ENCODE results near the gene NUP153. TPM values are rescaled to one million over a fixed set of nuclear protein-coding genes. Genes with fewer than 3 reads are reported as not detected.
"Not testable (repeated sequence)": the region's sequence is repeated elsewhere in the genome, so short reads cannot be mapped to it uniquely, and the experiment has no call there.

NUP153 gene
- total RNA-seq, 4 donors from 2014 or later = 28.4 to 32.8 (median 31.5) TPM

DNA sequence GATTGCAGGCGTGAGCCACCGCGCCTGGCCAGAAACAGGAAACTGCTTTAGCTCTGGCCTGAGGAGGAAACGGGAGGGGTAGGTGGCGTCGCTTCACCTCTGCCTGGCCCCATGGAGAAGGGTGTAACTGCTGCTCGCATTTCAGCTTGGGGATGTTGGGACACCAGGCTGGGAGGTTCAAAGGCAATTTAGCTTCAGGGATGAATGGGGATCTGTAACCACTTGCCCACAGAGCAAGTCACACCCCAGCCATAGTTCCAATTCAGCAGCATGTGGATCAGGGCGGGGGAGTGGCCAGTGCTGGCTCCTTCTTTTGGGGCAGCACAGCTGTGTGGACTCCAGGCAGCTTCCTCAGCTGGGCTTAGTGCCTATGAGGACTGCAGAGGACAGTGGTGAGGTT is 34.8 kb upstream of the NUP153 start:
- H3K9me3 ChIP-seq = peaks cover 0 to 25% (median 19%) of the 10 kb centered on the region in 4 donors
- no peaks in the 10 kb centered on the region for H3K36me3 ChIP-seq
- intact Hi-C loops (cut with DNase I) = no loop called here
- no peak for DNase-seq (ENCODE audit: extremely low spot score)
- 84% methylated on average over 8 of the region's 8 CpGs for WGBS
- TF ChIP-seq POLR2AphosphoS5 (IDR thresholded peaks at IDR 0.05) (no peak), EP300 (IDR thresholded peaks at IDR 0.05) (no peak), POLR2A (IDR thresholded peaks at IDR 0.05; ENCODE audit: low read depth) (no peak)
- TF ChIP-seq, protein P1, sequence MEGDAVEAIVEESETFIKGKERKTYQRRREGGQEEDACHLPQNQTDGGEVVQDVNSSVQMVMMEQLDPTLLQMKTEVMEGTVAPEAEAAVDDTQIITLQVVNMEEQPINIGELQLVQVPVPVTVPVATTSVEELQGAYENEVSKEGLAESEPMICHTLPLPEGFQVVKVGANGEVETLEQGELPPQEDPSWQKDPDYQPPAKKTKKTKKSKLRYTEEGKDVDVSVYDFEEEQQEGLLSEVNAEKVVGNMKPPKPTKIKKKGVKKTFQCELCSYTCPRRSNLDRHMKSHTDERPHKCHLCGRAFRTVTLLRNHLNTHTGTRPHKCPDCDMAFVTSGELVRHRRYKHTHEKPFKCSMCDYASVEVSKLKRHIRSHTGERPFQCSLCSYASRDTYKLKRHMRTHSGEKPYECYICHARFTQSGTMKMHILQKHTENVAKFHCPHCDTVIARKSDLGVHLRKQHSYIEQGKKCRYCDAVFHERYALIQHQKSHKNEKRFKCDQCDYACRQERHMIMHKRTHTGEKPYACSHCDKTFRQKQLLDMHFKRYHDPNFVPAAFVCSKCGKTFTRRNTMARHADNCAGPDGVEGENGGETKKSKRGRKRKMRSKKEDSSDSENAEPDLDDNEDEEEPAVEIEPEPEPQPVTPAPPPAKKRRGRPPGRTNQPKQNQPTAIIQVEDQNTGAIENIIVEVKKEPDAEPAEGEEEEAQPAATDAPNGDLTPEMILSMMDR (IDR thresholded peaks at IDR 0.05) = no peak
- no peak overlapping the region for H3K27ac ChIP-seq (replicated peaks in 1 of 4)
- H3K4me3 ChIP-seq = no peak overlapping the region
- H3K4me1 ChIP-seq = no peaks in the 10 kb centered on the region
- H3K27me3 ChIP-seq = no peaks in the 10 kb centered on the region

GRCh38 chr6:17740559-17741220 is 34.0 kb upstream of the NUP153 start:
- no peak for TF ChIP-seq EP300 (IDR thresholded peaks at IDR 0.05)
- TF ChIP-seq, protein P1 (IDR thresholded peaks at IDR 0.05) = no peak
- TF ChIP-seq POLR2AphosphoS5 (IDR thresholded peaks at IDR 0.05) = no peak
- TF ChIP-seq POLR2A (IDR thresholded peaks at IDR 0.05; ENCODE audit: low read depth) = no peak
- Histone ChIP-seq H3K27me3 (no peaks in the 10 kb centered on the region), H3K9me3 (peaks cover 0 to 28% (median 19%) of the 10 kb centered on the region in 4 donors), H3K36me3 (no peaks in the 10 kb centered on the region), H3K4me1 (no peaks in the 10 kb centered on the region), H3K4me3 (no peak overlapping the region), H3K27ac (replicated peaks in 1 of 4) (no peak overlapping the region)
- intact Hi-C loops (cut with DNase I) = no loop called here
- 50% methylated on average over 5 of the region's 5 CpGs for WGBS
- no peak for DNase-seq (ENCODE audit: extremely low spot score)

GRCh38 chr6:17737704-17738252 is 31.1 kb upstream of the NUP153 start:
- no peak for DNase-seq (ENCODE audit: extremely low spot score)
- Histone ChIP-seq H3K27me3 (no peaks in the 10 kb centered on the region), H3K36me3 (no peaks in the 10 kb centered on the region), H3K4me3 (no peak overlapping the region), H3K27ac (replicated peaks in 1 of 4) (no peak overlapping the region), H3K9me3 (peaks cover 0 to 28% (median 19%) of the 10 kb centered on the region in 4 donors), H3K4me1 (no peaks in the 10 kb centered on the region)
- intact Hi-C loops (cut with DNase I) = no loop called here
- TF ChIP-seq POLR2A (IDR thresholded peaks at IDR 0.05; ENCODE audit: low read depth) = no peak
- TF ChIP-seq, protein P1 (IDR thresholded peaks at IDR 0.05) = no peak
- TF ChIP-seq EP300 (IDR thresholded peaks at IDR 0.05) = no peak
- WGBS = 100% methylated on average over 1 of the region's 1 CpG

DNA sequence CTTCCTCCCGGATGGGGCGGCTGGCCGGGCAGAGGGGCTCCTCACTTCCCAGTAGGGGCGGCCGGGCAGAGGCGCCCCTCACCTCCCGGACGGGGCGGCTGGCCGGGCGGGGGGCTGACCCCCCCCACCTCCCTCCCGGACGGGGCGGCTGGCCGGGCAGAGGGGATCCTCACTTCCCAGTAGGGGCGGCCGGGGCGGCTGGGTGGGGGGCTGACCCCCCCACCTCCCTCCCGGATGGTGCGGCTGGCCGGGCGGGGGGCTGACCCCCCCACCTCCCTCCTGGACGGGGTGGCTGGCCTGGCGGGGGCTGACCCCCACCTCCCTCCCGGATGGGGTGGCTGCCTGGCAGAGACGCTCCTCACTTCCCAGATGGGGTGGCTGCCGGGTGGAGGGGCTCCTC is 28.6 kb upstream of the NUP153 start:
- intact Hi-C loops (cut with DNase I) = not testable (repeated sequence)
- no CpG with 5 or more reads among the region's 27 CpGs for WGBS

DNA sequence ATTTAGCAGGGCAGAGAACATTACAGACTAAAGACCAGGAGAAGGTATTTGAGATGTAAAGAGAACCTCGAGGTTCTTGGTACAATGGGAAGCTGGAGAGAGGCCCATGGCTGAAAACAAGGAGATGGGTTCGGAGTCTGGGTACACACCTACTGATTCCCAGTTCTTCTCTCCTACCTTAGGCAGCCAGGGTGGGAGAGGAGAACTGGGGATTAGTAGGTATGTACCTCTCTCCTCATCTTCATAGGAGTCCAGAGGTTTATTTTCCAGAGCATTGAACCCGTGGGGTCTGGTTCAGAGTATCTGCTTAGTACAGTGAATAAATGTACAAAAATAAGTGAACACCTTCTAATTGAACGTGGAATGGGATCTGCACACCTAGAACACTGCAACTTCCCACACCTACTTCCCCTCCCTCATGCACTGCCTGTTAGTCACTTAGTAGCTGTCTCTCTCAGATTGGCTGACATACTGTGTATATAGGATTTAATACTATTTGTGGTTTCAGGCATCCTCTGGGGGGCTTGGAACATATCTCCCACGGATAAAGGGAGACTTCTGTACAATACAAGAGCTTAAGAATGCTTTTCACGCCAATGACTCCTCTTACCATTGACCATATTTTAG is 23.5 kb upstream of the NUP153 start:
- 81% methylated on average over 6 of the region's 6 CpGs for WGBS
- DNase-seq (ENCODE audit: extremely low spot score) = no peak
- TF ChIP-seq POLR2A (IDR thresholded peaks at IDR 0.05; ENCODE audit: low read depth) (no peak), POLR2AphosphoS5 (IDR thresholded peaks at IDR 0.05) (no peak), EP300 (IDR thresholded peaks at IDR 0.05) (no peak)
- TF ChIP-seq, protein P1 (IDR thresholded peaks at IDR 0.05) = no peak
- Histone ChIP-seq H3K4me1 (peaks cover 0 to 2% (median under 1%) of the 10 kb centered on the region in 4 donors), H3K9me3 (no peaks in the 10 kb centered on the region), H3K27me3 (no peaks in the 10 kb centered on the region), H3K27ac (replicated peaks in 1 of 4) (no peak overlapping the region), H3K4me3 (no peak overlapping the region), H3K36me3 (no peaks in the 10 kb centered on the region)
- intact Hi-C loops (cut with DNase I) = no loop called here

More for the DNA sequence above, 28.6 kb upstream of the NUP153 start:
- H3K27me3 ChIP-seq; DNase-seq (ENCODE audit: extremely low spot score); H3K4me1 ChIP-seq; H3K4me3 ChIP-seq; H3K27ac ChIP-seq (replicated peaks in 1 of 4); H3K36me3 ChIP-seq: not testable (repeated sequence)
- peaks cover 0 to 28% (median 19%) of the 10 kb centered on the region in 4 donors for H3K9me3 ChIP-seq

Measured in esophagus muscularis mucosa (tissue), 4 donors.